SK-N-SH treated with all-trans-retinoic acid at 6 μM for 48 hours (cell line): ENCODE data around the gene OTX1.
"Not testable (repeated sequence)": the region's sequence is repeated elsewhere in the genome, so short reads cannot be mapped to it uniquely, and the experiment has no call there.

ENCODE experiments used
- ATAC-seq: fragments of 200-7000 bp; cut with Tn5 transposase; 3 replicates; pipeline ENCODE4 v1.9.1; 2020; ENCODE audit warnings: mild to moderate bottlenecking, moderate library complexity
- ARNTL ChIP-seq: fragments of 450-650 bp; formaldehyde crosslinking; IDR thresholded peaks from 2 replicates; pipeline ENCODE4 v1.5.0; 2020; ENCODE audit warnings: low read depth, mild to moderate bottlenecking, moderate library complexity, borderline replicate concordance
- BACH2 ChIP-seq: fragments of 250-450 bp; sonication (Bioruptor Pico); IDR thresholded peaks from 2 replicates; pipeline ENCODE4 v1.9.0; 2021; ENCODE audit warnings: mild to moderate bottlenecking, borderline replicate concordance
- CSDC2 ChIP-seq: fragments of 250-450 bp; sonication (Bioruptor Pico); IDR thresholded peaks from 2 replicates; pipeline ENCODE4 v1.5.0; 2020; ENCODE audit warnings: mild to moderate bottlenecking, moderate library complexity
- ESRRG ChIP-seq: fragments of 250-450 bp; sonication (Bioruptor Pico); IDR thresholded peaks from 2 replicates; pipeline ENCODE4 v1.6.1; 2021; ENCODE audit warnings: mild to moderate bottlenecking
- GLIS3 ChIP-seq: fragments of 250-450 bp; sonication (Bioruptor Pico); IDR thresholded peaks from 2 replicates; pipeline ENCODE4 v1.5.0; 2020; ENCODE audit warnings: mild to moderate bottlenecking, moderate library complexity
- ISL1 ChIP-seq: fragments of 250-450 bp; sonication (Bioruptor Pico); IDR thresholded peaks from 2 replicates; pipeline ENCODE4 v2.1.2; 2022; ENCODE audit warnings: mild to moderate bottlenecking, moderate library complexity
- OSR1 ChIP-seq: fragments of 250-450 bp; sonication (Bioruptor Pico); IDR thresholded peaks from 2 replicates; pipeline ENCODE4 v1.8.0; 2022; ENCODE audit warnings: moderate library complexity, mild to moderate bottlenecking, inconsistent platforms
- PPARA ChIP-seq: fragments of 250-450 bp; sonication (Bioruptor Pico); IDR thresholded peaks from 2 replicates; pipeline ENCODE4 v1.5.0; 2020; ENCODE audit warnings: mild to moderate bottlenecking, borderline replicate concordance
- RARB ChIP-seq: fragments of 250-450 bp; sonication (Bioruptor Pico); IDR thresholded peaks from 2 replicates; pipeline ENCODE4 v1.8.0; 2021; ENCODE audit warnings: mild to moderate bottlenecking, moderate library complexity
- SNAI2 ChIP-seq: fragments of 250-450 bp; sonication (Bioruptor Pico); IDR thresholded peaks from 2 replicates; pipeline ENCODE4 v1.5.0; 2020; ENCODE audit warnings: mild to moderate bottlenecking, moderate library complexity
- TCF4 ChIP-seq: fragments of 250-450 bp; sonication (Bioruptor Pico); IDR thresholded peaks from 2 replicates; pipeline ENCODE4 v1.8.0; 2021; ENCODE audit warnings: mild to moderate bottlenecking, moderate library complexity, borderline replicate concordance
- TOX ChIP-seq: fragments of 250-450 bp; sonication (Bioruptor Pico); IDR thresholded peaks from 2 replicates; pipeline ENCODE4 v1.8.0; 2021; ENCODE audit warnings: mild to moderate bottlenecking, moderate library complexity, borderline replicate concordance
- ZC3H10 ChIP-seq: fragments of 250-450 bp; sonication (Bioruptor Pico); IDR thresholded peaks from 2 replicates; pipeline ENCODE4 v1.5.1; 2021; ENCODE audit warnings: mild to moderate bottlenecking, moderate library complexity
- ZFP3 ChIP-seq: fragments of 250-450 bp; sonication (Bioruptor Pico); IDR thresholded peaks from 2 replicates; pipeline ENCODE4 v1.5.0; 2020; ENCODE audit warnings: mild to moderate bottlenecking, moderate library complexity
- ZFP30 ChIP-seq: fragments of 450-650 bp; formaldehyde crosslinking; IDR thresholded peaks from 2 replicates; pipeline ENCODE4 v1.5.0; 2022; ENCODE audit warnings: mild to moderate bottlenecking, moderate library complexity
- ZNF565 ChIP-seq: fragments of 450-650 bp; formaldehyde crosslinking; conservative IDR thresholded peaks from 2 replicates; pipeline ENCODE4 v1.5.0; 2020; ENCODE audit warnings: low read depth, mild to moderate bottlenecking, moderate library complexity
- ZNF70 ChIP-seq: fragments of 450-650 bp; formaldehyde crosslinking; IDR thresholded peaks from 2 replicates; pipeline ENCODE4 v1.5.0; 2020; ENCODE audit warnings: mild to moderate bottlenecking, moderate library complexity
- ZNF8 ChIP-seq: fragments of 450-650 bp; formaldehyde crosslinking; IDR thresholded peaks from 2 replicates; pipeline ENCODE4 v1.5.0; 2020; ENCODE audit warnings: mild to moderate bottlenecking, moderate library complexity
- TF ChIP-seq, protein P1 (sequence below): fragments of 250-450 bp; sonication (Bioruptor Pico); IDR thresholded peaks from 2 replicates; pipeline ENCODE4 v1.5.1; 2021; ENCODE audit warnings: mild to moderate bottlenecking, moderate library complexity
- TF ChIP-seq, protein P2 (sequence below): fragments of 250-450 bp; sonication (Bioruptor Pico); IDR thresholded peaks from 2 replicates; pipeline ENCODE4 v1.8.0; 2021; ENCODE audit warnings: low read depth, mild to moderate bottlenecking, moderate library complexity, borderline replicate concordance
- TF ChIP-seq, protein P3 (sequence below): fragments of 250-450 bp; sonication (Bioruptor Pico); IDR thresholded peaks from 2 replicates; pipeline ENCODE4 v1.5.1; 2020; ENCODE audit warnings: low read depth, mild to moderate bottlenecking, moderate library complexity
- TF ChIP-seq, protein P4 (sequence below): fragments of 250-450 bp; sonication (Bioruptor Pico); IDR thresholded peaks from 2 replicates; pipeline ENCODE4 v1.8.0; 2020; ENCODE audit warnings: mild to moderate bottlenecking, moderate library complexity, borderline replicate concordance
- TF ChIP-seq, protein P5 (sequence below): fragments of 250-450 bp; sonication (Bioruptor Pico); IDR thresholded peaks from 2 replicates; pipeline ENCODE4 v1.5.0; 2020; ENCODE audit warnings: mild to moderate bottlenecking, moderate library complexity

OTX1 gene

DNA sequence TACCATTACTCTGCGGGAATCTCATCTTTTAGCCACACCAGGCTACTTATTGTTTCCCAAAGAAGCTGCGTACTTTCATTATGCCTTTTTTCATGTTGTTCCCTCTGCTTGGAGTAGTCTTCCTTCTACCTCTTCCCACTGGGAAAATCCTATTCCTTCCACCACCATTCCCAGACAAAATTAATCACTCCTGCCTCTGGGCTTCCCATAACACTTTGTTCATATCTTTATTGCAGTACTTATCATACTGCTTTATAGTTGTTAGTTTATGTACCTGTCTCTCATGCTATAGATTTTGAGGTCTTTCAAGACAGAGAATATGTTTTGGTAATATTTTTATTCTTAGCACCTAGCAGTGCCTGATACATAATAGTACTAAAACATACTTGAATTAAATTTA lies 16.2 kb downstream of the OTX1 start:
- ATAC-seq = no peak
- TF ChIP-seq ZNF70 (CRISPR knock-in tag) = no peak
- TF ChIP-seq, protein P1, sequence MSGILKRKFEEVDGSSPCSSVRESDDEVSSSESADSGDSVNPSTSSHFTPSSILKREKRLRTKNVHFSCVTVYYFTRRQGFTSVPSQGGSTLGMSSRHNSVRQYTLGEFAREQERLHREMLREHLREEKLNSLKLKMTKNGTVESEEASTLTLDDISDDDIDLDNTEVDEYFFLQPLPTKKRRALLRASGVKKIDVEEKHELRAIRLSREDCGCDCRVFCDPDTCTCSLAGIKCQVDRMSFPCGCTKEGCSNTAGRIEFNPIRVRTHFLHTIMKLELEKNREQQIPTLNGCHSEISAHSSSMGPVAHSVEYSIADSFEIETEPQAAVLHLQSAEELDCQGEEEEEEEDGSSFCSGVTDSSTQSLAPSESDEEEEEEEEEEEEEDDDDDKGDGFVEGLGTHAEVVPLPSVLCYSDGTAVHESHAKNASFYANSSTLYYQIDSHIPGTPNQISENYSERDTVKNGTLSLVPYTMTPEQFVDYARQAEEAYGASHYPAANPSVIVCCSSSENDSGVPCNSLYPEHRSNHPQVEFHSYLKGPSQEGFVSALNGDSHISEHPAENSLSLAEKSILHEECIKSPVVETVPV = no peak
- TF ChIP-seq ARNTL (CRISPR knock-in tag) = no peak
- TF ChIP-seq ESRRG (CRISPR knock-in tag) = no peak
- no peak for TF ChIP-seq ZNF565 (CRISPR knock-in tag)
- no peak for TF ChIP-seq ZFP3 (CRISPR knock-in tag)
- TF ChIP-seq, protein P2, sequence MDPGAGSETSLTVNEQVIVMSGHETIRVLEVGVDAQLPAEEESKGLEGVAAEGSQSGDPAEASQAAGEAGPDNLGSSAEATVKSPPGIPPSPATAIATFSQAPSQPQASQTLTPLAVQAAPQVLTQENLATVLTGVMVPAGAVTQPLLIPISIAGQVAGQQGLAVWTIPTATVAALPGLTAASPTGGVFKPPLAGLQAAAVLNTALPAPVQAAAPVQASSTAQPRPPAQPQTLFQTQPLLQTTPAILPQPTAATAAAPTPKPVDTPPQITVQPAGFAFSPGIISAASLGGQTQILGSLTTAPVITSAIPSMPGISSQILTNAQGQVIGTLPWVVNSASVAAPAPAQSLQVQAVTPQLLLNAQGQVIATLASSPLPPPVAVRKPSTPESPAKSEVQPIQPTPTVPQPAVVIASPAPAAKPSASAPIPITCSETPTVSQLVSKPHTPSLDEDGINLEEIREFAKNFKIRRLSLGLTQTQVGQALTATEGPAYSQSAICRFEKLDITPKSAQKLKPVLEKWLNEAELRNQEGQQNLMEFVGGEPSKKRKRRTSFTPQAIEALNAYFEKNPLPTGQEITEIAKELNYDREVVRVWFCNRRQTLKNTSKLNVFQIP (CRISPR knock-in tag) = no peak
- no peak for TF ChIP-seq GLIS3 (CRISPR knock-in tag)
- TF ChIP-seq ZFP30 = no peak
- TF ChIP-seq, protein P3, sequence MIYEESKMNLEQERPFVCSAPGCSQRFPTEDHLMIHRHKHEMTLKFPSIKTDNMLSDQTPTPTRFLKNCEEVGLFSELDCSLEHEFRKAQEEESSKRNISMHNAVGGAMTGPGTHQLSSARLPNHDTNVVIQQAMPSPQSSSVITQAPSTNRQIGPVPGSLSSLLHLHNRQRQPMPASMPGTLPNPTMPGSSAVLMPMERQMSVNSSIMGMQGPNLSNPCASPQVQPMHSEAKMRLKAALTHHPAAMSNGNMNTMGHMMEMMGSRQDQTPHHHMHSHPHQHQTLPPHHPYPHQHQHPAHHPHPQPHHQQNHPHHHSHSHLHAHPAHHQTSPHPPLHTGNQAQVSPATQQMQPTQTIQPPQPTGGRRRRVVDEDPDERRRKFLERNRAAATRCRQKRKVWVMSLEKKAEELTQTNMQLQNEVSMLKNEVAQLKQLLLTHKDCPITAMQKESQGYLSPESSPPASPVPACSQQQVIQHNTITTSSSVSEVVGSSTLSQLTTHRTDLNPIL = no peak
- TF ChIP-seq RARB (CRISPR knock-in tag) = no peak

DNA sequence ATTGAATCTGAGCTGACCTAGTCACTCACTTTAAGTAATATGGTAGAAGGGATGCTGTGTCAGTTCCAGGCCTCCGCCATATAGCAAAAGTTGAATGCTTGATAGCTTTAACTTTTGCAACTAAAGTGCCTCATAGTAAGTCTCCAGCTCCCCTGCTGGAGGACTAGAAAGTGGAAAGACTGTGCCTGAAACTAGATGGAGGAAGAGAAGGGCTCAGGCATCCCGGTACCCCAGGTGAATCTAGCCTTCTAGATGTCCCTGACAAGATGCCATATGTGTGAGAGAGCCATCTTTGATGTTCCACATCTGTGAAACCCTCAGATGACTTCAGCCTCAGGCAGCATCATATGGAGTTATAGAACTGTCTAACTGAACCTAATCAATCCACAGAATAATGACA lies 21.0 kb downstream of the OTX1 start:
- TF ChIP-seq ISL1 (no peak), SNAI2 (CRISPR knock-in tag) (no peak), ZNF565 (CRISPR knock-in tag) (no peak), ESRRG (CRISPR knock-in tag) (no peak), ZNF70 (CRISPR knock-in tag) (no peak), ZFP3 (CRISPR knock-in tag) (no peak), ARNTL (CRISPR knock-in tag) (no peak), GLIS3 (CRISPR knock-in tag) (no peak), TOX (CRISPR knock-in tag) (no peak), TCF4 (no peak), ZC3H10 (no peak)
- TF ChIP-seq, protein P4, sequence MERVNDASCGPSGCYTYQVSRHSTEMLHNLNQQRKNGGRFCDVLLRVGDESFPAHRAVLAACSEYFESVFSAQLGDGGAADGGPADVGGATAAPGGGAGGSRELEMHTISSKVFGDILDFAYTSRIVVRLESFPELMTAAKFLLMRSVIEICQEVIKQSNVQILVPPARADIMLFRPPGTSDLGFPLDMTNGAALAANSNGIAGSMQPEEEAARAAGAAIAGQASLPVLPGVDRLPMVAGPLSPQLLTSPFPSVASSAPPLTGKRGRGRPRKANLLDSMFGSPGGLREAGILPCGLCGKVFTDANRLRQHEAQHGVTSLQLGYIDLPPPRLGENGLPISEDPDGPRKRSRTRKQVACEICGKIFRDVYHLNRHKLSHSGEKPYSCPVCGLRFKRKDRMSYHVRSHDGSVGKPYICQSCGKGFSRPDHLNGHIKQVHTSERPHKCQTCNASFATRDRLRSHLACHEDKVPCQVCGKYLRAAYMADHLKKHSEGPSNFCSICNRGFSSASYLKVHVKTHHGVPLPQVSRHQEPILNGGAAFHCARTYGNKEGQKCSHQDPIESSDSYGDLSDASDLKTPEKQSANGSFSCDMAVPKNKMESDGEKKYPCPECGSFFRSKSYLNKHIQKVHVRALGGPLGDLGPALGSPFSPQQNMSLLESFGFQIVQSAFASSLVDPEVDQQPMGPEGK (CRISPR knock-in tag) = no peak
- TF ChIP-seq, all 23 proteins: peak for 0
- ATAC-seq = no peak

DNA sequence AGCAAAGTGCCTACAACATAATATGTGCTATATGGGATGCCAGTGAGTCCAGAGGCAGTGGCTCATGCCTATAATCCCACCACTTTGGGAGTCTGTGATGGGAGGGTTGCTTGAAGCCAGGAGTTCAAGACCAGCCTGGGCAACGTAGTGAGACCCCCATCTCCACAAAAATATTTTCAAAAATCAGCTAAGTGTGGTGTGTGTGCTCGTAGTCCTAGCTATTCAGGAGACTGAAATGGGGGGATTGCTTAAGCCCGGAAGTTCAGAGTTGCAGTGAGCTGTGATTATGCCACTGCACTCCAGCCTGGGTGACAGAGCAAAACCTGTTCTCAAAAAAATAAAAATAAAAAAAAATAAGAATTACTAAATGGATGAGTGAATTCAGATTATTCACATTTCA lies 23.4 kb downstream of the OTX1 start:
- TF ChIP-seq SNAI2 (CRISPR knock-in tag) (no peak), ISL1 (no peak), CSDC2 (CRISPR knock-in tag) (no peak), OSR1 (CRISPR knock-in tag) (no peak), ESRRG (CRISPR knock-in tag) (no peak), BACH2 (CRISPR knock-in tag) (no peak), ZNF565 (CRISPR knock-in tag) (no peak), GLIS3 (CRISPR knock-in tag) (no peak), TOX (CRISPR knock-in tag) (no peak), ZC3H10 (no peak), ZFP30 (no peak), TCF4 (no peak), RARB (CRISPR knock-in tag) (no peak), ZNF8 (CRISPR knock-in tag) (no peak), PPARA (CRISPR knock-in tag) (no peak)
- TF ChIP-seq, protein P3 = no peak
- TF ChIP-seq, protein P2 (CRISPR knock-in tag) = no peak
- TF ChIP-seq, protein P4 (CRISPR knock-in tag) = no peak
- TF ChIP-seq, protein P5, sequence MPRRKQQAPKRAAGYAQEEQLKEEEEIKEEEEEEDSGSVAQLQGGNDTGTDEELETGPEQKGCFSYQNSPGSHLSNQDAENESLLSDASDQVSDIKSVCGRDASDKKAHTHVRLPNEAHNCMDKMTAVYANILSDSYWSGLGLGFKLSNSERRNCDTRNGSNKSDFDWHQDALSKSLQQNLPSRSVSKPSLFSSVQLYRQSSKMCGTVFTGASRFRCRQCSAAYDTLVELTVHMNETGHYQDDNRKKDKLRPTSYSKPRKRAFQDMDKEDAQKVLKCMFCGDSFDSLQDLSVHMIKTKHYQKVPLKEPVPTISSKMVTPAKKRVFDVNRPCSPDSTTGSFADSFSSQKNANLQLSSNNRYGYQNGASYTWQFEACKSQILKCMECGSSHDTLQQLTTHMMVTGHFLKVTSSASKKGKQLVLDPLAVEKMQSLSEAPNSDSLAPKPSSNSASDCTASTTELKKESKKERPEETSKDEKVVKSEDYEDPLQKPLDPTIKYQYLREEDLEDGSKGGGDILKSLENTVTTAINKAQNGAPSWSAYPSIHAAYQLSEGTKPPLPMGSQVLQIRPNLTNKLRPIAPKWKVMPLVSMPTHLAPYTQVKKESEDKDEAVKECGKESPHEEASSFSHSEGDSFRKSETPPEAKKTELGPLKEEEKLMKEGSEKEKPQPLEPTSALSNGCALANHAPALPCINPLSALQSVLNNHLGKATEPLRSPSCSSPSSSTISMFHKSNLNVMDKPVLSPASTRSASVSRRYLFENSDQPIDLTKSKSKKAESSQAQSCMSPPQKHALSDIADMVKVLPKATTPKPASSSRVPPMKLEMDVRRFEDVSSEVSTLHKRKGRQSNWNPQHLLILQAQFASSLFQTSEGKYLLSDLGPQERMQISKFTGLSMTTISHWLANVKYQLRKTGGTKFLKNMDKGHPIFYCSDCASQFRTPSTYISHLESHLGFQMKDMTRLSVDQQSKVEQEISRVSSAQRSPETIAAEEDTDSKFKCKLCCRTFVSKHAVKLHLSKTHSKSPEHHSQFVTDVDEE (CRISPR knock-in tag) = no peak
- no peak for ATAC-seq

DNA sequence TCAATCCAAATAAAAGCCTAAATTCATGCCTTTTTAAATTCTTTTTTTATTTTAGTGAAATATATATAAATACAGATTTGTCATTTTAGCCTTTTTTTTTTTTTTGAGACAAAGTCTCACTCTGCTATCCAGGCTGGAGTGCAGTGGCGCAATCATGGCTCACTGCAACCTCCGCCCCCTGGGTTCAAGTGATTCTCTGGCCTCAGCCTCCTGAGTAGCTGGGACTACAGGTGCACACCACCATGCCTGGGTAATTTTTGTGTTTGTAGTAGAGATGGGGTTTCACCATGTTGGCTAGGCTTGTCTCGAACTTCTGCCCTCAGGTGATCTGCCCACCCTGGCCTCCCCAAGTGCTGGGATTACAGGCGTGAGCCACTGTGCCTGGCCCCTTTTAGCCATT lies 23.8 kb downstream of the OTX1 start:
- ATAC-seq = not testable (repeated sequence)
